Thoracic aorta (tissue), 2 donors: Measurements from ENCODE around the gene BCAN. TPM values are rescaled to one million over a fixed set of nuclear protein-coding genes. Genes with fewer than 3 reads are reported as not detected.

Experiments used
- ATAC-seq: fragments of 150-250 bp; one replicate; pipeline ENCODE4 v1.8.0; 2017; ENCODE audit warnings: low read depth; ENCODE audit not compliant: insufficient number of reproducible peaks, low FRiP score
- DNase-seq: peaks from one replicate; pipeline ENCODE4 v3.0.0-alpha.2; 2020; ENCODE audit warnings: low spot score
- H3K27ac ChIP-seq, 2 donors: fragments of 200-600 bp; sonication (generic); 1 replicate in 1 of 2; 2 replicates in 1 of 2; pipeline ENCODE4 v1.5.1; 2016; ENCODE audit warnings: mild to moderate bottlenecking in 2 of 2, moderate library complexity in 2 of 2
- H3K27me3 ChIP-seq: fragments of 200-600 bp; sonication (generic); replicated peaks from 2 replicates; pipeline ENCODE4 v1.6.0; 2016; ENCODE audit warnings: mild to moderate bottlenecking; ENCODE audit not compliant: insufficient read depth
- H3K36me3 ChIP-seq: fragments of 200-600 bp; sonication (generic); one replicate; pipeline ENCODE4 v1.5.1; 2016
- H3K4me1 ChIP-seq, 2 donors: fragments of 200-600 bp; sonication (generic); 1 replicate in 1 of 2; 2 replicates in 1 of 2; pipeline versions ENCODE4 v1.5.1 to v1.6.0; 2016; ENCODE audit warnings: low read depth in 2 of 2, mild to moderate bottlenecking in 1 of 2; ENCODE audit not compliant: control insufficient read depth in 1 of 2
- H3K4me3 ChIP-seq: fragments of 200-600 bp; sonication (generic); 2 replicates; pipeline ENCODE4 v1.5.1; 2016; ENCODE audit warnings: mild to moderate bottlenecking
- H3K9me3 ChIP-seq: fragments of 200-600 bp; sonication (generic); 2 replicates; pipeline ENCODE4 v1.5.1; 2016
- total RNA-seq, 2 donors: library from RNA; depleted of rRNA; stranded (reverse); fragments of >200 nt; gene quantifications; one replicate each; pipeline versions ENCODE4 v1.1.0 to v1.2.3, GENCODE V29; 2016
- TF ChIP-seq, protein P1 (sequence below): fragments of 200-600 bp; sonication (generic); IDR thresholded peaks from one replicate; pipeline ENCODE4 v1.5.1; 2019; ENCODE audit warnings: antibody characterized with exemption

BCAN gene
- total RNA-seq, 2 donors from 2014 or later = 0.54 to 0.99 TPM

DNA sequence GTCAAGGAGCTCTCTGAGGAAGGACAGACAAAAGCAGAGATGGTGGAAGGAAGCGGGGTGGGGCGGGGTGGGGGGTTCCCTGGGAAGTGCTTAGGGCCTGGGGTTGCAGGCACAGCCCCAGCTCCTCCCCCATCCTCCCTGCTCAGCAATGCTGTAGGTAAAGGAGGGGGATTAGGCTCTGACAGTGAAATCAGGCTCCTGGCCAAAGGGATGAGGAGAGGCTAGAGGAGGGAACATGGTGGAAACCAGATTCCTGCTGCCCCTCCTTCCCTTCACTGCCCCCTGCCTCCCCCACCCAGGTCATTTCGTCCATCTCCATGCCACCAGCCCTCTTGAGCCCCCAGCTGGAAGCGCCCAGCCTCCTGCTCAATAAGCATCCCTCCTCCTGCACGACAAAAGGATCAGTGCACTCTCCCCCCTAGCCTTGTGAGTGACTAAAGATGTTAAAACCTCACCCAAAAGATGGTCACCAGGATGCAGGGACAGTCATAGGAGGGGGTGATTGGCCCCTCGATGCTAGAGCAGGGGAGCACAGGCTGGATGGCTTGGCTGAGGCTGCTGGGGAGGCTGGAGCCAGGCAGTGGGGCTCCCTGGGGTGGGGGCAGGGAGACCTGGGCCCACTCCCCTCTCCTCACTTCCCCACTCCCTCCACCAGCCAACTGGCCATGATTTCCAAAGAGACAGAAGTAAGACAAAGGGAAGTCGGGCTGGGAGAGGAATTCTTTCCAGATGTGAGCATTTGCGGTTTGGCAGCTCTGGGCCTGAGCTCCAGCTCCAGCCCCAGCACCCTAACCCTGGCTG, 65.7 kb downstream of the BCAN start:
- Histone ChIP-seq H3K4me1 (peaks cover 28 to 41% of the 10 kb centered on the region in 2 donors), H3K27ac (peak overlapping the region in 1 of 2 donors; percentile 69), H3K36me3 (no peaks in the 10 kb centered on the region), H3K27me3 (no peaks in the 10 kb centered on the region), H3K4me3 (no peak overlapping the region), H3K9me3 (no peaks in the 10 kb centered on the region)
- ATAC-seq = no peak
- no peak for DNase-seq
- TF ChIP-seq, protein P1, sequence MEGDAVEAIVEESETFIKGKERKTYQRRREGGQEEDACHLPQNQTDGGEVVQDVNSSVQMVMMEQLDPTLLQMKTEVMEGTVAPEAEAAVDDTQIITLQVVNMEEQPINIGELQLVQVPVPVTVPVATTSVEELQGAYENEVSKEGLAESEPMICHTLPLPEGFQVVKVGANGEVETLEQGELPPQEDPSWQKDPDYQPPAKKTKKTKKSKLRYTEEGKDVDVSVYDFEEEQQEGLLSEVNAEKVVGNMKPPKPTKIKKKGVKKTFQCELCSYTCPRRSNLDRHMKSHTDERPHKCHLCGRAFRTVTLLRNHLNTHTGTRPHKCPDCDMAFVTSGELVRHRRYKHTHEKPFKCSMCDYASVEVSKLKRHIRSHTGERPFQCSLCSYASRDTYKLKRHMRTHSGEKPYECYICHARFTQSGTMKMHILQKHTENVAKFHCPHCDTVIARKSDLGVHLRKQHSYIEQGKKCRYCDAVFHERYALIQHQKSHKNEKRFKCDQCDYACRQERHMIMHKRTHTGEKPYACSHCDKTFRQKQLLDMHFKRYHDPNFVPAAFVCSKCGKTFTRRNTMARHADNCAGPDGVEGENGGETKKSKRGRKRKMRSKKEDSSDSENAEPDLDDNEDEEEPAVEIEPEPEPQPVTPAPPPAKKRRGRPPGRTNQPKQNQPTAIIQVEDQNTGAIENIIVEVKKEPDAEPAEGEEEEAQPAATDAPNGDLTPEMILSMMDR = no peak

DNA sequence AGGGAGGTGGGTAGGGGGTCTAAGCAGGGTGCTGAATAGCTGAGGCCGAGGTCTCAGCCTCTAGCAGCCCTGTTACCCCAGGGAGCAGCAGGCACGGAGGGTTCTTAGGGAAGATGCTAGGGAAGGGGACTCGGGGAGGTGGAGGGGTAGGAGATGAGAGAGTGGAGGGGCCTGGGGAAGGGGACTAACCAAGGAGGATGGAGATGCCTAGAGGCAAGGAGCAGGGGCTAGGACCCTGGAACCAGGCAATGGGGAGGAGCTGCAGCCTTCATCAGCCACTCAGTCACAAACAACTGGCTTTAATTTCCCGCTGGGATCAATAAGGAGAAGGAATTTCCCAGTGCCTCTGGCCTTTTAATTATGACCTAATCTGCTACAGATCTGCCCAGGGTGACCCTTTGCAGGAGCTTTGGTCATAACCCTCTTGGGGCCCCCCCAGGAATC, 66.3 kb downstream of the BCAN start:
- DNase-seq (no peak), ATAC-seq (no peak)
- H3K36me3 ChIP-seq = no peaks in the 10 kb centered on the region
- H3K27ac ChIP-seq = no peak overlapping the region
- TF ChIP-seq, protein P1 = no peak
- no peak overlapping the region for H3K4me3 ChIP-seq
- H3K27me3 ChIP-seq = no peaks in the 10 kb centered on the region
- peaks cover 28 to 41% of the 10 kb centered on the region in 2 donors for H3K4me1 ChIP-seq
- no peaks in the 10 kb centered on the region for H3K9me3 ChIP-seq

GRCh38 chr1:156709031-156709430, 67.1 kb downstream of the BCAN start:
- Histone ChIP-seq H3K36me3 (no peaks in the 10 kb centered on the region), H3K27ac (peak overlapping the region in 1 of 2 donors; percentile 43), H3K4me1 (peaks cover 28 to 41% of the 10 kb centered on the region in 2 donors), H3K9me3 (no peaks in the 10 kb centered on the region), H3K4me3 (no peak overlapping the region), H3K27me3 (no peaks in the 10 kb centered on the region)
- DNase-seq (no peak), ATAC-seq (no peak)
- TF ChIP-seq, protein P1 = no peak

Other genes starting within 250 kb of the BCAN start
- gene MEF2D, start 141.3 kb upstream of the BCAN start, total RNA-seq = 100 to 1,000 TPM in 1 of 2 donors, 10 to 100 TPM in 1; 76.1 to 101 TPM
- gene IQGAP3, start 69.6 kb upstream of the BCAN start, total RNA-seq = 1 to 10 TPM; 2.2 to 3.5 TPM
- not detected for gene TTC24, start 62.4 kb upstream of the BCAN start, total RNA-seq
- 10 to 100 TPM; 38.3 to 66.5 TPM for gene NAXE, start 50.3 kb upstream of the BCAN start, total RNA-seq
- 10 to 100 TPM in 1 of 2 donors, 1 to 10 TPM in 1; 8.1 to 69.3 TPM for gene GPATCH4, start 40.6 kb upstream of the BCAN start, total RNA-seq
- gene HAPLN2, start 22.7 kb upstream of the BCAN start, total RNA-seq = 1 to 10 TPM in 1 of 2 donors, not detected in 1; 1.2 TPM
- gene NES, start 35.3 kb downstream of the BCAN start, total RNA-seq = 10 to 100 TPM; 30.6 to 30.9 TPM
- gene CRABP2, start 63.5 kb downstream of the BCAN start, total RNA-seq = 1 to 10 TPM; 1.3 to 7.0 TPM
- 10 to 100 TPM; 15.2 to 17.9 TPM for gene METTL25B, start 86.4 kb downstream of the BCAN start, total RNA-seq
- gene ISG20L2, start 86.6 kb downstream of the BCAN start, total RNA-seq = 10 to 100 TPM; 15.0 to 19.8 TPM
- 10 to 100 TPM; 22.6 to 35.6 TPM for gene MRPL24, start 99.0 kb downstream of the BCAN start, total RNA-seq
- 100 to 1,000 TPM in 1 of 2 donors, 10 to 100 TPM in 1; 93.5 to 118 TPM for gene HDGF, start 109.6 kb downstream of the BCAN start, total RNA-seq
- gene PRCC, start 125.4 kb downstream of the BCAN start, total RNA-seq = 10 to 100 TPM; 22.9 to 34.5 TPM
- gene SH2D2A, start 174.7 kb downstream of the BCAN start, total RNA-seq = 1 to 10 TPM in 1 of 2 donors, under 1 TPM in 1; 0.81 to 1.1 TPM
- gene INSRR, start 217.0 kb downstream of the BCAN start, total RNA-seq = not detected
- gene NTRK1, start 218.7 kb downstream of the BCAN start, total RNA-seq = under 1 TPM; 0.42 to 0.81 TPM